ENCODE results near the gene SEMA5A. TPM values are rescaled to one million over a fixed set of nuclear protein-coding genes. Genes with fewer than 3 reads are reported as not detected.

Gene SEMA5A
- total RNA-seq, 4 donors from 2014 or later, result 2.3 to 4.7 (median 3.7) TPM

- 20 to 50% methylated on average over 1 of the region's 1 CpG for WGBS, 2 donors (ENCODE audit: low coverage in 1 of 2)
- Histone ChIP-seq H3K36me3 (no peaks in the 10 kb centered on the region), H3K4me1 (no peaks in the 10 kb centered on the region), H3K9me3 (no peaks in the 10 kb centered on the region), H3K4me3 (no peak overlapping the region), H3K27ac (no peak overlapping the region), H3K27me3 (no peaks in the 10 kb centered on the region)
- no peak for ATAC-seq
- TF ChIP-seq CTCF (IDR thresholded peaks at IDR 0.05) (no peak), POLR2AphosphoS5 (IDR thresholded peaks at IDR 0.05) (no peak), EP300 (IDR thresholded peaks at IDR 0.05) (no peak), POLR2A (IDR thresholded peaks at IDR 0.05) (no peak)
Observed at GRCh38 chr5:9392625-9393024, 153.2 kb downstream of the SEMA5A start.

GRCh38 chr5:9391080-9391479 lies 154.8 kb downstream of the SEMA5A start:
- 84 to 85% methylated on average over 3 to 4 of the region's 4 CpGs for WGBS, 2 donors (ENCODE audit: low coverage in 1 of 2)
- no peak for ATAC-seq
- H3K27ac ChIP-seq, result no peak overlapping the region

GRCh38 chr5:9390113-9390512 lies 155.8 kb downstream of the SEMA5A start:
- WGBS, 2 donors (ENCODE audit: low coverage in 1 of 2), result 58 to 67% methylated on average over 1 of the region's 1 CpG
- Histone ChIP-seq H3K9me3 (no peaks in the 10 kb centered on the region), H3K4me3 (no peak overlapping the region), H3K36me3 (no peaks in the 10 kb centered on the region), H3K4me1 (no peaks in the 10 kb centered on the region), H3K27me3 (no peaks in the 10 kb centered on the region), H3K27ac (no peak overlapping the region)
- no peak for ATAC-seq
- TF ChIP-seq POLR2A (IDR thresholded peaks at IDR 0.05) (no peak), EP300 (IDR thresholded peaks at IDR 0.05) (no peak), CTCF (IDR thresholded peaks at IDR 0.05) (no peak), POLR2AphosphoS5 (IDR thresholded peaks at IDR 0.05) (no peak)

More at GRCh38 chr5:9391080-9391479, 154.8 kb downstream of the SEMA5A start:
- no peaks in the 10 kb centered on the region for H3K27me3 ChIP-seq
- no peaks in the 10 kb centered on the region for H3K36me3 ChIP-seq
- no peaks in the 10 kb centered on the region for H3K9me3 ChIP-seq
- H3K4me3 ChIP-seq, result no peak overlapping the region
- H3K4me1 ChIP-seq, result no peaks in the 10 kb centered on the region
- TF ChIP-seq POLR2A (IDR thresholded peaks at IDR 0.05) (no peak), CTCF (IDR thresholded peaks at IDR 0.05) (no peak), POLR2AphosphoS5 (IDR thresholded peaks at IDR 0.05) (no peak), EP300 (IDR thresholded peaks at IDR 0.05) (no peak)

- Histone ChIP-seq H3K36me3 (no peaks in the 10 kb centered on the region), H3K27ac (no peak overlapping the region), H3K27me3 (no peaks in the 10 kb centered on the region), H3K9me3 (no peaks in the 10 kb centered on the region), H3K4me1 (no peaks in the 10 kb centered on the region), H3K4me3 (no peak overlapping the region)
- WGBS, 2 donors (ENCODE audit: low coverage in 1 of 2), result 73 to 76% methylated on average over 5 of the region's 5 CpGs
- no peak for TF ChIP-seq POLR2AphosphoS5 (IDR thresholded peaks at IDR 0.05)
- no peak for TF ChIP-seq POLR2A (IDR thresholded peaks at IDR 0.05)
- no peak for TF ChIP-seq EP300 (IDR thresholded peaks at IDR 0.05)
- TF ChIP-seq CTCF (IDR thresholded peaks at IDR 0.05), result no peak
- ATAC-seq, result no peak
Observed at GRCh38 chr5:9388941-9389674, 156.8 kb downstream of the SEMA5A start.

- WGBS, 2 donors (ENCODE audit: low coverage in 1 of 2), result 50 to 55% methylated on average over 3 of the region's 3 CpGs
- Histone ChIP-seq H3K4me1 (no peaks in the 10 kb centered on the region), H3K36me3 (no peaks in the 10 kb centered on the region), H3K27me3 (no peaks in the 10 kb centered on the region), H3K9me3 (no peaks in the 10 kb centered on the region), H3K27ac (no peak overlapping the region), H3K4me3 (no peak overlapping the region)
- no peak for ATAC-seq
- TF ChIP-seq CTCF (IDR thresholded peaks at IDR 0.05), result no peak
- TF ChIP-seq POLR2AphosphoS5 (IDR thresholded peaks at IDR 0.05), result no peak
- no peak for TF ChIP-seq EP300 (IDR thresholded peaks at IDR 0.05)
- TF ChIP-seq POLR2A (IDR thresholded peaks at IDR 0.05), result no peak
Observed at GRCh38 chr5:9387879-9388278, 158.0 kb downstream of the SEMA5A start.

Data from gastroesophageal sphincter (tissue), 4 donors.